Middle frontal gyrus (tissue), 1 donor: ENCODE results near the gene PTPRG.
"Not testable (repeated sequence)": the region's sequence is repeated elsewhere in the genome, so short reads cannot be mapped to it uniquely, and the experiment has no call there.

ENCODE experiments used
- DNase-seq: peaks from one replicate; pipeline ENCODE4 v3.0.0-alpha.2; 2015; ENCODE audit warnings: low spot score; ENCODE audit errors: extremely low spot score

The PTPRG gene

DNA sequence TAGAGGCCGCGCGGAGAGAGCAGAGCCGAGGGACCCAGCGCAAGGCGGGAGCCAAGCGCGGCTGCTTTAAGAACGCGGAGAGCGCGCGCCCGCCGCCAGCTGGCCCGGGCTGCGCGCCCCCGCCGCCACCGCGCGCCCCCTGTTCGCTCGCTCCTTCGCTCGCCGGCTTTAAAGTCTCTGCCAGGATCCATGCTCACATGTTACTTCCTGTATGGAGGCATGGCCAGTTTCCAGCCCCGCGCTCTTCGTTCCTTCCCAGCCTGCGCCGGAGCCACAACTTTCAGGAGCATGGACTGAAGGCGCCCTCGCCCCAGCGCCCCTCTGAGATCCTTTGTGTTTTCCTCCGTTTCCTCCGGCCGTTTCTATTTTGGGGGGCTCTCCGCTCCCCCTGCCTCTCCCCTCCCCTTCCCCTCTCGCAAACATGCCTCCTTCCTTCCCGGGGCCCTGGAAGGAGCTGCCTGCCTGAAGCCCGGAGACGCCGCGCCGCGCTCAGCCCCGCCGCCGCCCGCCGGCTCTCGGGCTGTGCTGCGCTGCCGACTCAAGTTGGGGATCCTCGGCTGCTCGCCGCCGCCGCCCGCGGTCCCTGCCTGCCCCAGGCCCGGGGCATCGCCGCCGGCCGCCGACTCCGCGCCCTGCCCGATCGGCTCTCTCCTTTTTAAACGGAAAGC, at the start of gene PTPRG:
PTPRG (plus strand) TSS at position 198 of the 668 bp plus-strand sequence. CDS start 717 bp downstream, outside the sequence.
- DNase-seq = peak; percentile 60

DNA sequence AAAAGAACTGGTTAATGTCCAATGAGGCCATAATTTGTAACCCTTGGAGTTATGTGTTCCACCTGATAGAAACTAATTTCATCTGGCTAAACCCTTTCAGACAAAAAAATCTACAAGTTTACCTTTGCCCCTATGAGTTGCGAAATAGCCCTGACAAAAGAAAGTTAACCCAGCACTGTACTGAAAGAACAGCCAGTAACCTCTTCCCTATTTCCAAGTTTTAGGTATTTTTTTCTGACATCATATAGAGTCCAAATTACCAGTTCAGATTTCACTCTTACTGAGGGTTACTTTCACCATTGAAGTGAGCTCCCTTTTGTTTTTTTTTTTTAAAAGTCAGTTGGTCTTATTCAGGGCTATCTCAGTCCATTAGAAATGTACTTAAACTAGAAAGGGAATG, 42.8 kb upstream of the PTPRG start:
- no peak for DNase-seq

DNA sequence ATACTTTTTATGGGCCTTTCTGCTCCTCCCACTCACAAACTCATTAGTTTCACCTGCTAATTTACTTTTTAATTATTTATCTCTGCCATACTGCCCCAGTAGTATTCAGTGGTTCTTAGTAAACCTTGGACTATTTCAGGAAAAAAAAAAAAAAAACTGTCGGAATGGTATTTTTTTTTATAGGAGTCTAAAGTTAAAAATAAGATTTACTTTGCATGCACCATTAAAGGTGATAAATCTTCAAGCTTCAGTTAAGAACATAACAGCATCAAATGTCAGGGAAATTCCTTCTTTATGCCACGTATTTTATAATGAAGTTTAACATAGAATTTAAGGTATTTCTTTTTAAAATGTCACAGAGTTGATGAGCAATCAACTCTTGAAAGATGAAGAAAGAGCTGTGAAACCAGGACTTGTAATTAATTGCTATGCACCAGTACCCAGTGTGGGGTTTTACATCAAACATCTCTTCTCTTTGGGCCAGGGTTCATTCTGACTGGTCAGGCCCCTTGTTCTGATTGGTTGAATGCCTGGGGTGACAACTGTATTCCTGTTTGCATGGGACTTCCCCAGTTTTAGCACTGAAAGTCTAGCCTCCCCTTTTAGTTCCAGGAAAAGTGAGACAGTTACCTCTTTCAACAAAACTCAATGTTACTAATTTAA, 40.3 kb upstream of the PTPRG start:
- DNase-seq = no peak

DNA sequence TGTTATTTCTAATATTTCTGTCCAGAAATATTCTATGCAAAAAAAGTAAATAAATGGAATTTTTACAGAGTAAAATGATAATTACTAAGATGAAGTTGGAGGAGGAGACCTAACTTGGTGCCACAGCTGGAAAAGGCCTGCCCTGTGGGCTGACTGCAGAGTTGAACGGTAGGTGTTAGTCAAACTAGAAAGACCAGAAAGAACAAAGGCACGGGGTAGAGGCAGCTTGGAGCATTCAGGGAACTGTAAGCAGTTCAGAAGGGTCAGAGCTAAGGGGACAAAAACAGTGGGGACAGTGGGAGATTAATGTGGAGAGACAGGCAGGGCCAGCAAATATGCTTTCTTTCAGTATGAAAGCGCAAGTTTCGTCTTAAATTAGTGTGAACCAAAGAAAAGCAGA, 39.3 kb upstream of the PTPRG start:
- no peak for DNase-seq

DNA sequence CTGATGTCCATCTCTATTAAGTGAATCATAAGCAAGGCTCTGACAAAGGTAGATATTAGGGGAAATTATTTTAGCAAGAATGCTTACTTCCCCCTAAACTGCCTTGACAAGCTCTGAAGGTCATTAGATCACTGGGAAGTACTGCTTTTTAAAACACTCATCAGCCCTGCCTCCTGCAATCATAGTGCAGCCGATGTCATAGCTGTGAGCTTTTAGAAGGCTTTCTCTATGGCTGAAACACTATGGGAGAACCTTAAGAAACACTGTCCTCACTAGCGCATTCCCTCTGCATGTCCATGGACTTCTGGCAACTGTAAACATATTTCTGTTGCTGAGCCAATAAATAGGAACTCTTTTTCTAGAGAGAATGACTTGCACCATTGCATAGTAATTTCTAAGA, 38.7 kb upstream of the PTPRG start:
- DNase-seq = no peak

DNA sequence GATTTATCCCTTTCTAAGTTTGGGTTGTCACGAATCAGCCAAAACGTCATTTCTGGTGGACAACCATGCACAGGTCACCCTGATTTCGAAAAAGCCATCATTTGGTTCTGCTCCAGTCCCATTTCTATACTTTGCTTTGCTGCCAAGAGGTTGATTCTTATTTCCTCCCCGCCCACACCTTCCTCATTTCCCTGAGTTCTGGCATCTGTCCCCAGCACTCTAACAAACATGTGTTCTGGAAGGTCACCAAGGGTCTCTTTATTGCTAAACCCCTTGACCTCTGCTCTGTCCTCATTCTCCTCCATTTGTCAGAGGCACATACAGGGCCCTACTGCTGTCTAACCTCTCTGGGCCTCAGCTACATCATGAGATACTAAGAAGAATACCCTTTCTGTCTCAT, 36.4 kb upstream of the PTPRG start:
- no peak for DNase-seq

DNA sequence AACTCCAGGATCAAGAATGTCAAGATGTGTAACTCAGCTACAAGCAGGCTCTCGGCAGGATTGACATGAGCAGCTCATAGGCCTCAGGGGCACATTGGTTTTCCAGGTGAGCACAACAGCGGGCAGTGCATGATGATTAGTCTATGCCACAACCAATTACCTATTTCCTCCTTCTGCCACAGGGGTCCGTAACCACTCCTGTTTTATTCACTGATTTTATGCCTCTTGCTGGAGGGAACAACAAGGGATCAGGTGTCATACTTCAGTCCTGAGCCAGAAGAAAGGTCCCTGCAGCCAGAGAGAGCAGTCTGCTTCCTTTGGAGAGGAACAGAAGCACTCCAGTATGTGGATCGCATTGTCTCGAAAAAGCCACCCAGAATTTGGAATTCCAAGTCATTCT, 35.1 kb upstream of the PTPRG start:
- DNase-seq = no peak

DNA sequence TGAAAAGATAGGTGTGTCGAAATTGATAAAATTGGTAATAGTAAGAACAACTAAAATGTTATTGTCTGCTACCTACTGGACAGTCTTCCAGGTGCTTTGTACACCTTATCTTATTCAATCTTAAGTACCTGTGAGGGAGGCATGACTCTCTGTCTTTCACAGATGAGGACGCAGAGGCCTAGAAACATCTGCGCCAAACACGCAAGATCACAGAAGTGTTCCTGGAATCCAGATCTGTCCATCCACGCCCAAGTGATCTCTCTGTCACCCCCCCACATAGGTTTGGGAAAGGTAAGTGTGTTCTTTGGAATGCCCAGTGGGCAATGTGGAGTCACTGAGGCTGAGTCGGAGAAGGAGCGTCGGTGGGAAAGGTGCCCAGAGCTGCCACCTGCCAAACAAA, 34.4 kb upstream of the PTPRG start:
- DNase-seq = no peak

DNA sequence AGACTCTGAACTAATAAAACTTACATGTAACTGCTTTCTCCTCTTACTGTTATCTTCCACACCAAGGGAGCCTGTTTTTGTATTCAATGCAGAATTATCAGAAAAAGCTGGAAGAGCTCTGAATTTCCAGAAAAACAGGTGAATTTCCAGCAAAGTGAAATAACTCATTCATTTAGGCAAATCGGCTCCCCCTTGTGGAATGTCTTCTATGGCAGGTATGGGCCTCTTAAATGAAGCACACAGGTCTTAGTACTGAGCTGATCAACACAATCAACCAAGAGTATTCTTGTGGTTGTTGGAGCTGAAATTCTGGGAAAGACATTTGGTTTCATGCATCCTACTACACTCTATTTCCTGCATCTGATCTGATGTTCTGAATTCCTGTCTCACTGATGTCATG, 31.0 kb upstream of the PTPRG start:
- DNase-seq = peak; percentile 46

DNA sequence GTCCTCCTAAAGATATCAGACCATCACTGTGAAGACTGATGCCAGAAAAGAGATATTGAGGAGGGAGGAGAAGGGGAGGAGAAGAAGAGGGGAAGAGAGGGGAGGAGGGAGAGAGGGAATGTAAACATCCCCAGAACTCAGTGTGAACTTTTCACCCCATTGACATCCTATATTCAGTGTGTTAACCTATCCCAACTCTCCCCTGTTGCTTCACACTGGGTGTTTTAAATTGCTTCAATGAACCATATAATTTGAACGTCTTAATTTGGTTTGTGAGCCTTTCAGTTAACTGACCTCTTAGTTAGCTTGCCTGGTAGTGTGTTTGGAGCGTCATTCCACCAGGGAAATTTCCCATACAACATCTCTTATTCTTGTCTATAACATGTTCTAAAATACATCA, 29.8 kb upstream of the PTPRG start:
- no peak for DNase-seq

DNA sequence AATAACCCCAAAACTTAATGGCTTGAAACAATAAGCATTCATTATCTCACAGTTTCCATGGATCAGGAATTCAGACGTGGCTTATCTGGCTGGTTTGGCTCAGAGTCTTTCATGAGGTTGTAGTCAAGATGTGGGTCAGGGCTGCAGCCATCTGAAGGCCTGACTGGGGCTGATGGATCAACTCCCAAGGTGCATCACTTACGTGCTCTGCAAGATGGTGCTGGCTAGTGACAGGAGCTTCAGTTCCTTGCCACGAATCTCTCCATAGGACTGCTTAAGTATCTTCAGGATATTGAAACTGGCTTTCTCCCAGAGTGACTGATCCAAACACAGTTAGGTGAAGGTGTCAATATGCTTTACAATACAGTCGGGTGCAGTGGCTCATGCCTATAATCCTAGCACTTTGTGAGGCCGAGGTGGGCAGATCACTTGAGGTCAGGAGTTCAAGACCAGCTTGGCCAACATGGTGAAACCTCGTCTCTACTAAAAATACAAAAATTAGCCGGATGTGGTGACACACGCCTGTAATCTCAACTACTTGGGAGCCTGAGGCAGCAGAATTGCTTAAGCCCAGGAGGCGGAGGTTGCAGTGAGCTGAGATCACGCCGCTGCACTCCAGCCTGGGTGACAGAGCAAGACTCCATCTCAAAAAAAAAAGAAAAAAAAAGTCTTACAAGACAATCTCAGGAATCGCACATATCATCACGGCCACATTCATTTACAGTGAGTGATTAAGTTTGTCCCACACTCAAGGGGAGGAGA, 28.5 kb upstream of the PTPRG start:
- no peak for DNase-seq

DNA sequence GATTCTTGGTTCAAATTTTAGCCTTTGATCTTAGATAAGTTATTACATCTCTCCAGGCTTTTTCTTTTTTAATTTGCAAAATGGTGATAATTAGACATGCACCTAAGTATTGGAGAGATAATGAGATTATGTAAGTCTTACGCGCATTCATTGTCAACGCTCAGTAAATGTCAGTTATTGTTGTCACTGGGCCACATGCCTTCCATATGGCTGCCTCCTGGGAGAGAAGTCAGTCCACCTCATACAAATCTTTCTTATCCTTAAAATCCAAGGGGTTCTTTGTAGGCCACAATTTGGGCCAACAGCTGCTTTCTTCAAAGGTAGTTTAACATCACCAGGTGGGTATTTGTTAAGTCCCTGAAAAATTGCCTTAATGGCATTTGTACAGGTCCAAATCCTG, 25.5 kb upstream of the PTPRG start:
- no peak for DNase-seq

DNA sequence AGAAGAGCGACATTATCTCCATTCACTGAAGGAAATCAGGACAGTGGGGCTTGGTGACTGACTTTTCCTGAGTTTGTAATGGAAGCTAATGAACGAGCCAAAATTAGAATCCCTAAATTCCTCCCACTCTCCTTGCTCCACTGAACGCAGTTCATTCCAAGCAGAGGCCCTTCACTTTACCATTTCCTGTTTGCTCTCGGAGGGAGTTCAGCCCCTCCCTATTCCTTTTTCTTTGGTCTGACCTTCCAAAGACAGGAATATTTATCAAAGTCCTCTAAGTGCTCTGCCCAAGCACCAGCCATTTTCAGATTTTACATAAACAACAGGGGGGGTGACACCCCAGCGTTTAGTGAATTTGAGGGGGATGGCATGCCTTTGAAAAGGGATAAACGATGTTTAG, 24.0 kb upstream of the PTPRG start:
- DNase-seq = no peak

DNA sequence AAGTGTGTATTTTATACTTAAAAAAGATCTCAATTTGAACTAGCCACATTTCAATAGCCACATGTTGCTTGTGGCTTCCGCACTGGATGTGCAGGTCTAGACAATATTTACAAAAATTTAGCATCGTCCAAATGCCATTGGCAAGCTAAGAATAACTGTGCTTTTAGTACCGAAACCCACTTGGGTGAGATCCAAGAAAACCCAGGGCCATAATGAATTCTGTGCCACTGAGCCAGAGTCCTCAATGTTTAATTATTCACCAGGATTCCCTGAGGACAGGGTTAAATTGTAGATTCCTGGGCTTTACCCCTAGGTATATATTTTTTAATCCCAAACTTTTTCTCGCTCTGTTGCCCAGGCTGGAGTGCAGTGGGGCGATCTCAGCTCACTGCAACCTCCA, 22.9 kb upstream of the PTPRG start:
- no peak for DNase-seq

DNA sequence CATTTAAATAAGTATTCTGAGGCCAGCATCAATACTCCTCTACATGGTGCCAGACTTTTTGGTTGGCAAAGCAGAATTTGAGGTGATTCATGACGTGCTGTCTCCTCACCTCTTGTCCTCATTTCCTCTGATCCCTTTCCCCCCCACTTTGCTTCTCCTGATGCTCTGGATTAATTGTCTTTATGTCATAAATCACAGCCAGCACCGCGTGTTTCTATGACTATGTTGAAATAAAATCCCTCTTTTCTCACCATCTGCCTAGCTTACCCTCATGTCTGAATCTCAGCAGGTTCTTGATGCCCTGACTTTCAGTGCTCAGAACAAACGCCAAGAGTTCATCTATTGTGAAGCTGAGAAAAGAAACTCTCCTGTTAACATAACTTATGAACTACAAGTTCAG, 19.7 kb upstream of the PTPRG start:
- DNase-seq = no peak

DNA sequence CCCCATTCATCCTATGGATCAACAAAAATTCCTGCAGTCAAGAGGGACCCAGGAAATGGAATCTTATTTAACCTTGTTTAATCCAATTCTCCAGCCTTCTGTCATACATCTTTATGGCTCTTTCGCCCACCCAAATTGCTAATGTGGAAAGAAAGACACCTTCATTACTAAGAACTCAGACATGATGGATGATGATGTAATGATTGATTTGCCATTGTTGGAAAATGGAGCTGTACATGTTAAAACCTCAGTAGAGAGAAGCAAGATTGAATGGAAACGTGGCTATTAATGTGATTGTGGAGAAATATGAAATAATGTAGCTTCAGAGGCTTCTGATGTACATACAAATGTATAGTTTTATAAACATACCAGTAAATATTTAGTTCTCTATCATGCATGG, 15.7 kb upstream of the PTPRG start:
- DNase-seq = no peak

DNA sequence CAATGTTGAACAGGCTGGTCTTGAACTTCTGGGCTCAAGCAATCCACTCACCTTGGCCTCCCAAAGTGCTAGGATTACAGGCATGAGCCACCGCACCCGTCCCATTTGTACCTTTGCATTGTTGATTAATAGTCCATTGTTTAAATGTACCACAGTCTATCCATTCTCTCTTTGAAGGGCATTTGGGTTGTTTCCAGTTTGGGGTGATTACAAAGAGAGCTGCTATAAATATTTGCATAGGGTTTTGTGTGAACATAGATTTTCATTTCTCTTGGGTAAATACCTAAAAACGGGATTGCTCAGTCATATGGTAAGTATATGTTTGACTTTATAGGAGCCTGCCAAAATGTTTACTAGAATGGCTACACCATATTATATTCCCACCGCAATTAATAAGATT, 13.7 kb upstream of the PTPRG start:
- no peak for DNase-seq

DNA sequence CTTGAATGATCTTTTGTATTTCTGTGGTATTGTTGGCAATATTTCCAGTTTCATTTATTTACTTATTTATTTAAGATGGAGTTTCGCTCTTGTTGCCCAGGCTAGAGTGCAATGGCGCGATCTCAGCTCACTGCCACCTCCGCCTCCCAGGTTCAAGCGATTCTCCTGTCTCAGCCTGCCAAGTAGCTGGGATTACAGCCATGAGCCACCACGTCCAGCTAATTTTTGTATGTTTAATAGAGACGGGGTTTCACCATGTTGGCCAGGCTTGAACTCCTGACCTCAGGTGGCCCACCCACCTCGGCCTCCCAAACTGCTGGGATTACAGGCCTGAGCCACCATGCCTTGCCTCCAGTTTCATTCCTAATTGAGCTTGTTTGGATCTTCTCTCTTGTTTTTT, 8.7 kb upstream of the PTPRG start:
- not testable (repeated sequence) for DNase-seq

DNA sequence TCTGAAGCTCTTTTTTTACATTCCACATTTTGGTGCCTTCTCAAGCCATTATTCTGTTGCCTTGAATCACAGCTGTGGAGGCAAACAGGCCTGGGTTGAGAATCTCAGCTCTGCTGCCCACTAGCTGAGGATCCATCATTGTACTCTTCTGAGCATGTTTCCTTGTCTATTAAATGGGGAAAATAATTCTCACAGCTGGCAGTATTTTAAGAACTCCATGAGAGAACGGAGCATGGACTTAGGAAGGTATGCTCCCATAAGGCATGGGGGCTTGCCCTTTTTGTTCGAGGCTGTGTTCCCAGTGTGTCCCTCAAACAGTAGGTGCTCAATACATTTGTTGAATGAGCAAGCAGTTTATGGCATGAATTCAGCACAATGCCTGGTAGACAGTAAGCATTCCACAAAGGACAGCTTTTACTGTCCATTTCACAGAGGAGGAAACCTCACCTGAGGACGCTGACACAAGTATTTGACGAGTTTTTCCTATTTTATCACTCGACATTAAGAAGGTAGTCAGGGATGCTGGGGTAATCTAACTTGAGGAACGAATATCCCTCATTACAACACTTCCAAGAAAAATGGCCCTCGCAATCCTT, 2.1 kb upstream of the PTPRG start:
- DNase-seq = no peak

DNA sequence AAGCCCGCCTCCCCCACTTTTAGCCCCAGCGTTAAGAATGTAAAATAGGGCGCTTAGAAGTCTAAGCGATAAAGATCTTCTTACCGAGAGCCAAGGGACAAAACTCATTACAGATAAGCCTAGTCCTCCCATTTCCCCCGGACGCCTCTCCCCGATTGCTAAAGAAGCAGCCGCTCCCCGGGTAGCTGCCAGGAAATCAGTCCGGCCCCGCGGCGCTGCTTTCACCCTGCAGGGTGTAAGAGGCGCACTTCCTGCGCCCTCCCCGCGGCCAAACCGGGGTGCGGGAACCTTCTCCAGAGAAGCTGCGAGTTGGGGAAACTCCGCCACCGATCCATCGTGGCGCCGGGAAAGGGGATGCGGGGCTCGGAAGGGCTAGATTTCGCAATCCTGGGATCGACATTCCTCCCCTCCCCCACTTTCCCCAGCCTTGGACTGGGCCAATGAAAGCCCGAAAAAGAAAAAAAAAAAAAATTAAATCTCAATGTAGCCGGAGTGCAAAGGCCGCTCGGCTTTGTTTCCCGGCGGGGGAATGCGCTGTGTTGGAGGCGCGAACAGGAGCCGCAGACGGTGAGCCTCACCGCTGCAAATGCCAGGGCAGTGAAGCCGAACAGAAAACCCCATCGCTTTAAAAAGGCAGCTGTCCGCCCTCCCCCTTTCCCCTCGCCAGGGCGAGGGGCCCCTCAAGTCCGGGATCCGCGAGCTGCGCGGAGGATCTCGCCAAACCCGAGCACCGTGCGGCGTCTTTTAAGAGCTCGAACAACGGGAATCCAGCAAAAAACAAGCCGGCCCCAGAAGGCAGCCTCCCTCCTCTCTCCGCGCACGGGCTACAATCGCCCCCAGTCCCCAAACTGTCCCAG, 626 bp upstream of the PTPRG start:
- DNase-seq = no peak

DNA sequence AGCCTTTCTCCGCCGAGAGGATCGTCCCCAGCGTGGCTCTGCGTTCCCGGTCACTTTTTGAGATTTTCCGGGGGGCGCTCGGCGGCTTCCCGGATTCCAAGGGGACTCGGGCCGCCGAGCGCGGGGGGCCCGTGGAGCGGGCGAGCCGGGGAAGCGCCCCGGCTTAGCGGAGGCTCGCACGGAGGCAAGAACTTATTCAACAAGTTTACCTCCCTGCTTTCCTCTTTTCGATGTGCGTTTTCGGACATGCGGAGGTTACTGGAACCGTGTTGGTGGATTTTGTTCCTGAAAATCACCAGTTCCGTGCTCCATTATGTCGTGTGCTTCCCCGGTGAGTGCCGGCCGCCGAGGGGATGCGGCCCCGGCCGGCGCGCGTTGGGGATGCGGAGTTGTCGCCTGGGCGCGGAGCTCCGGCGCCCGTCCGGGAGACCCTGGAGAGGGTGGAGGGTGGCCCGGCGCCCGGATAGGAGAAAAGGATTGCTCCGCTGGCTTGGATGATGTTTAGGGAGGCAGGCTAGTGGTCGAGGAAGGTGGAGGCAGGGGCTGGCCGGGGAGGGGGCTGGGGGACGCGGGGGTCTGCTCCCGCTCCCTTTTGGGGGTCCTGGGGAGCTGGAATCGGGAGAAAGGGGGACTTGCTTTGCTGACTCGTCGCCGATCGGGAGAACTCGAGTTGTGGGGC, 810 bp downstream of the PTPRG start:
- no peak for DNase-seq
